Measurements from ENCODE around the gene PRKN. TPM values are rescaled to one million over a fixed set of nuclear protein-coding genes. Genes with fewer than 3 reads are reported as not detected.

The PRKN gene
- total RNA-seq, 4 donors from 2014 or later = 4.5 to 12.3 (median 9.0) TPM

- in situ Hi-C loops (cut with MboI; ENCODE audit: low pct_ligation_motif_present in 1 of 4, low pct_unique_long_range_greater_than_20kb in 1 of 4, low sequenced_read_pairs in 3 of 4) (no loop called here), intact Hi-C loops (cut with DNase I; ENCODE audit: low total_unique reads) (no loop called here)
- Histone ChIP-seq H3K9me3 (no peaks in the 10 kb centered on the region), H3K27me3 (no peaks in the 10 kb centered on the region), H3K36me3 (no peaks in the 10 kb centered on the region), H3K4me3 (no peak overlapping the region), H3K4me1 (peaks cover 0 to 10% (median 0%) of the 10 kb centered on the region in 4 donors), H3K27ac (no peak overlapping the region)
- no peak for TF ChIP-seq CTCF (IDR thresholded peaks at IDR 0.05)
- TF ChIP-seq POLR2AphosphoS5 (IDR thresholded peaks at IDR 0.05) = no peak
- no peak for TF ChIP-seq EP300 (IDR thresholded peaks at IDR 0.05; ENCODE audit: low read depth)
- TF ChIP-seq POLR2A (IDR thresholded peaks at IDR 0.05) = no peak
- DNase-seq = no peak
- WGBS, 2 donors (ENCODE audit: low coverage in 1 of 2) = 85 to 92% methylated on average over 6 of the region's 6 CpGs
Observed at GRCh38 chr6:162708971-162709370, 18.6 kb downstream of the PRKN start.

GRCh38 chr6:162706232-162706631 is 21.3 kb downstream of the PRKN start:
- Histone ChIP-seq H3K27me3 (no peaks in the 10 kb centered on the region), H3K9me3 (no peaks in the 10 kb centered on the region), H3K4me3 (no peak overlapping the region), H3K27ac (peak overlapping the region; percentile 6 to 48 (median 39)), H3K4me1 (peaks cover 0 to 10% (median 0%) of the 10 kb centered on the region in 4 donors), H3K36me3 (no peaks in the 10 kb centered on the region)
- in situ Hi-C loops (cut with MboI; ENCODE audit: low pct_ligation_motif_present in 1 of 4, low pct_unique_long_range_greater_than_20kb in 1 of 4, low sequenced_read_pairs in 3 of 4) (no loop called here), intact Hi-C loops (cut with DNase I; ENCODE audit: low total_unique reads) (no loop called here)
- 45 to 52% methylated on average over 5 to 6 of the region's 6 CpGs for WGBS, 2 donors (ENCODE audit: low coverage in 1 of 2)
- TF ChIP-seq EP300 (IDR thresholded peaks at IDR 0.05; ENCODE audit: low read depth) (no peak), POLR2AphosphoS5 (IDR thresholded peaks at IDR 0.05) (no peak), CTCF (IDR thresholded peaks at IDR 0.05) (no peak), POLR2A (IDR thresholded peaks at IDR 0.05) (no peak)
- peak; percentile 27 for DNase-seq

- no peaks in the 10 kb centered on the region for H3K27me3 ChIP-seq
- no peaks in the 10 kb centered on the region for H3K9me3 ChIP-seq
- DNase-seq = no peak
- TF ChIP-seq POLR2AphosphoS5 (IDR thresholded peaks at IDR 0.05) = no peak
- no peak for TF ChIP-seq EP300 (IDR thresholded peaks at IDR 0.05; ENCODE audit: low read depth)
- no peak for TF ChIP-seq POLR2A (IDR thresholded peaks at IDR 0.05)
- TF ChIP-seq CTCF (IDR thresholded peaks at IDR 0.05) = no peak
- intact Hi-C loops (cut with DNase I; ENCODE audit: low total_unique reads) (no loop called here), in situ Hi-C loops (cut with MboI; ENCODE audit: low pct_ligation_motif_present in 1 of 4, low pct_unique_long_range_greater_than_20kb in 1 of 4, low sequenced_read_pairs in 3 of 4) (no loop called here)
- H3K4me3 ChIP-seq = no peak overlapping the region
- no peaks in the 10 kb centered on the region for H3K36me3 ChIP-seq
- 68 to 69% methylated on average over 4 of the region's 4 CpGs for WGBS, 2 donors (ENCODE audit: low coverage in 1 of 2)
- peaks cover 0 to 10% (median 0%) of the 10 kb centered on the region in 4 donors for H3K4me1 ChIP-seq
- peak overlapping the region in 1 of 4 donors; percentile 33 for H3K27ac ChIP-seq
Observed at GRCh38 chr6:162705736-162706135, 21.8 kb downstream of the PRKN start.

- H3K27ac ChIP-seq = no peak overlapping the region
- WGBS, 2 donors (ENCODE audit: low coverage in 1 of 2) = 84% methylated on average over 4 of the region's 4 CpGs; no CpG with 5 or more reads in 1 of the 2 donors
- no peaks in the 10 kb centered on the region for H3K36me3 ChIP-seq
- no peak for DNase-seq
- peaks cover 0 to 10% (median 0%) of the 10 kb centered on the region in 4 donors for H3K4me1 ChIP-seq
- H3K4me3 ChIP-seq = no peak overlapping the region
- intact Hi-C loops (cut with DNase I; ENCODE audit: low total_unique reads) (no loop called here), in situ Hi-C loops (cut with MboI; ENCODE audit: low pct_ligation_motif_present in 1 of 4, low pct_unique_long_range_greater_than_20kb in 1 of 4, low sequenced_read_pairs in 3 of 4) (no loop called here)
- no peaks in the 10 kb centered on the region for H3K9me3 ChIP-seq
- TF ChIP-seq POLR2A (IDR thresholded peaks at IDR 0.05) = no peak
- no peaks in the 10 kb centered on the region for H3K27me3 ChIP-seq
Observed at GRCh38 chr6:162704001-162704400, 23.6 kb downstream of the PRKN start.

GRCh38 chr6:162702446-162702845 is 25.1 kb downstream of the PRKN start:
- no peak for DNase-seq
- no peak for TF ChIP-seq POLR2A (IDR thresholded peaks at IDR 0.05)
- no peak for TF ChIP-seq CTCF (IDR thresholded peaks at IDR 0.05)
- no peak for TF ChIP-seq EP300 (IDR thresholded peaks at IDR 0.05; ENCODE audit: low read depth)
- TF ChIP-seq POLR2AphosphoS5 (IDR thresholded peaks at IDR 0.05) = no peak
- no peaks in the 10 kb centered on the region for H3K9me3 ChIP-seq
- no peaks in the 10 kb centered on the region for H3K36me3 ChIP-seq
- in situ Hi-C loops (cut with MboI; ENCODE audit: low pct_ligation_motif_present in 1 of 4, low pct_unique_long_range_greater_than_20kb in 1 of 4, low sequenced_read_pairs in 3 of 4) (no loop called here), intact Hi-C loops (cut with DNase I; ENCODE audit: low total_unique reads) (no loop called here)
- WGBS, 2 donors (ENCODE audit: low coverage in 1 of 2) = 64 to 66% methylated on average over 2 of the region's 2 CpGs
- H3K27ac ChIP-seq = no peak overlapping the region
- peaks cover 0 to 10% (median 0%) of the 10 kb centered on the region in 4 donors for H3K4me1 ChIP-seq
- no peak overlapping the region for H3K4me3 ChIP-seq
- H3K27me3 ChIP-seq = no peaks in the 10 kb centered on the region
